ENCODE measurements around the gene DST. TPM values are rescaled to one million over a fixed set of nuclear protein-coding genes. Genes with fewer than 3 reads are reported as not detected.

DST gene
- total and polyA plus RNA-seq, 2 donors (not counting 1 experiment from before 2014, with no cell fraction given), result 78.6 to 670 TPM

DNA sequence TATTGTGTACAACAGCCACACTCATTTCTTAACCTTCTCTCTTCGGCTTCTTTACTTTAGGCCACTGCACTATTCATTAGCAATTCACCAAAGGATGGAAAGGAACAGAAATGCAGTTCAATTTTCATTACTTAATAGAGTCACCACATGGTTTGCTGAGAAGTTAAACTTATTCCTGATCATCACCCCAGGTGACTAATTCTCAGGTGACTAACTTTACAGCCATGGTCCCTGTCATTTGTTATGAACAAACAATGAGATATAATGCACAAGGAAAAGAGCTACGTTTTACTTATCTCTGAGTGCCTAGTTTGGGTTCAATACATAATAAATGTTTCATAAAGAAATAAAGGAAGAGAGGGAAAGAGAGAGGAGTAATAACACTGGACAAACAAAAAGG is 45.8 kb upstream of the DST start:
- peak overlapping the region in 2 of 4 experiments; percentile 4 to 55 for H3K4me3 ChIP-seq (replicated peaks in 1 of 4; ENCODE audit: control extremely low read depth in 1 of 4, insufficient read depth in 1 of 4, low read depth in 3 of 4, low read length in 4 of 4)
- H3K9me3 ChIP-seq (ENCODE audit: control insufficient read depth, insufficient read depth, low read depth, low read length), result no peaks in the 10 kb centered on the region
- DNase-seq (ENCODE audit: low read depth in 2 of 2), result no peak
- TF ChIP-seq CTCF (conservative IDR thresholded peaks at IDR 0.05 in 1 of 2, IDR thresholded peaks at IDR 0.05 in 1 of 2; ENCODE audit: low read depth in 1 of 2, low read length in 2 of 2) (no peak), EZH2 (IDR thresholded peaks at IDR 0.05; ENCODE audit: low read length, missing control alignments) (no peak)
- no peaks in the 10 kb centered on the region for H3K27me3 ChIP-seq (ENCODE audit: control insufficient read depth, insufficient read depth, low read length)
- peaks cover 70% of the 10 kb centered on the region for H3K79me2 ChIP-seq (ENCODE audit: control insufficient read depth, insufficient read depth, low read length)
- H2AFZ ChIP-seq (ENCODE audit: low read length), result no peak overlapping the region
- H3K4me1 ChIP-seq (ENCODE audit: control insufficient read depth, extremely low read depth, insufficient read depth, low read length), result peaks cover 21% of the 10 kb centered on the region
- no peaks in the 10 kb centered on the region for H3K36me3 ChIP-seq (ENCODE audit: control insufficient read depth, insufficient read depth, low read length)
- no peaks in the 10 kb centered on the region for H4K20me1 ChIP-seq (ENCODE audit: control insufficient read depth, extremely low read depth, insufficient read depth, low read length)
- no peak overlapping the region for H3K27ac ChIP-seq (ENCODE audit: insufficient read depth, low read length)
- H3K4me2 ChIP-seq (ENCODE audit: extremely low read depth, insufficient read depth, low read length), result no peak overlapping the region
- no peak overlapping the region for H3K9ac ChIP-seq (ENCODE audit: insufficient read depth, low read length)

DNA sequence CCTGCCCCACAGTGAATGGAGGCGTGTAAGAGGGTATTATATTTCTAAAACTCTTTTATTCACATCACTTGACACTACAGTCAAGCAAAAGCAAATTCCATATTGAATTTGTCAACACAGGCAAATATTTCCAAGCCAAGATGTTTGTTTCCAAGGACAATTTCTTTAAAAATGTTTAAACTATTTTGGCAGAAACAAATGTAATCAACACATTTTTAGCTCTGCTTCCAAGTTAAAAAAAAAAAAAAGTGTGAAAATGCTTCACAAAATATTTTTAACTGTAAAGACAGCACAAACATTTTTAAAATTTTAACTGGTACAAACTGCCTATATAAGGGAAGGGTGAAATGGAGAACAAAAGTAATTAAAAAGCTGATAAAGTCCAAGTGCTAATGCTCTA is 44.9 kb upstream of the DST start:
- Histone ChIP-seq H3K9ac (ENCODE audit: insufficient read depth, low read length) (no peak overlapping the region), H3K27me3 (ENCODE audit: control insufficient read depth, insufficient read depth, low read length) (no peaks in the 10 kb centered on the region), H3K4me1 (ENCODE audit: control insufficient read depth, extremely low read depth, insufficient read depth, low read length) (peaks cover 24% of the 10 kb centered on the region), H3K4me3 (replicated peaks in 1 of 4; ENCODE audit: control extremely low read depth in 1 of 4, insufficient read depth in 1 of 4, low read depth in 3 of 4, low read length in 4 of 4) (no peak overlapping the region), H3K36me3 (ENCODE audit: control insufficient read depth, insufficient read depth, low read length) (no peaks in the 10 kb centered on the region), H3K9me3 (ENCODE audit: control insufficient read depth, insufficient read depth, low read depth, low read length) (no peaks in the 10 kb centered on the region), H3K79me2 (ENCODE audit: control insufficient read depth, insufficient read depth, low read length) (peaks cover 80% of the 10 kb centered on the region), H2AFZ (ENCODE audit: low read length) (no peak overlapping the region), H4K20me1 (ENCODE audit: control insufficient read depth, extremely low read depth, insufficient read depth, low read length) (no peaks in the 10 kb centered on the region), H3K4me2 (ENCODE audit: extremely low read depth, insufficient read depth, low read length) (no peak overlapping the region), H3K27ac (ENCODE audit: insufficient read depth, low read length) (no peak overlapping the region)
- DNase-seq (ENCODE audit: low read depth in 2 of 2), result no peak
- TF ChIP-seq EZH2 (IDR thresholded peaks at IDR 0.05; ENCODE audit: low read length, missing control alignments) (no peak), CTCF (conservative IDR thresholded peaks at IDR 0.05 in 1 of 2, IDR thresholded peaks at IDR 0.05 in 1 of 2; ENCODE audit: low read depth in 1 of 2, low read length in 2 of 2) (no peak)

DNA sequence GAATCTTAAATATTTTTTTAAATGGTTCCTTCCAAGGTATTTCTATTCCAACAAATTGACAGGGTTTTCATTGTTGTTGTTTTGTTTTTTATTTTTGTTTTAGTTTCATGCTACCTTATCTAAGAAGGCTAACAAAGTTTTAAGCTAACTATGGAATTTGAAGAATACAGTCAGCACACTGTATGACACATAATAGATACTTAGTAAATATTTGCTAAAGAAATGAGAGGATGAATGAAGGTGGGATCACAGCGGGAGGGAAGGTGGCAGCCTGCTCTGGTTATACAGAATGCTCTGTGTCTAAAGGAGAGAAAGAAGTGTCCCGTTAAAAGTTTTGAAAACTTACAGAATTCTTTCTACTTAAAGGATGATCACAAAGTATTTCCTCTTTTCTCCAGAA is 43.7 kb upstream of the DST start:
- Histone ChIP-seq H3K27me3 (ENCODE audit: control insufficient read depth, insufficient read depth, low read length) (no peaks in the 10 kb centered on the region), H3K4me3 (replicated peaks in 1 of 4; ENCODE audit: control extremely low read depth in 1 of 4, insufficient read depth in 1 of 4, low read depth in 3 of 4, low read length in 4 of 4) (no peak overlapping the region), H2AFZ (ENCODE audit: low read length) (no peak overlapping the region), H4K20me1 (ENCODE audit: control insufficient read depth, extremely low read depth, insufficient read depth, low read length) (no peaks in the 10 kb centered on the region), H3K36me3 (ENCODE audit: control insufficient read depth, insufficient read depth, low read length) (no peaks in the 10 kb centered on the region), H3K27ac (ENCODE audit: insufficient read depth, low read length) (no peak overlapping the region), H3K9ac (ENCODE audit: insufficient read depth, low read length) (no peak overlapping the region), H3K4me2 (ENCODE audit: extremely low read depth, insufficient read depth, low read length) (no peak overlapping the region), H3K9me3 (ENCODE audit: control insufficient read depth, insufficient read depth, low read depth, low read length) (no peaks in the 10 kb centered on the region), H3K79me2 (ENCODE audit: control insufficient read depth, insufficient read depth, low read length) (peaks cover 82% of the 10 kb centered on the region), H3K4me1 (ENCODE audit: control insufficient read depth, extremely low read depth, insufficient read depth, low read length) (peaks cover 24% of the 10 kb centered on the region)
- no peak for TF ChIP-seq EZH2 (IDR thresholded peaks at IDR 0.05; ENCODE audit: low read length, missing control alignments)
- no peak for TF ChIP-seq CTCF (conservative IDR thresholded peaks at IDR 0.05 in 1 of 2, IDR thresholded peaks at IDR 0.05 in 1 of 2; ENCODE audit: low read depth in 1 of 2, low read length in 2 of 2)
- no peak for DNase-seq (ENCODE audit: low read depth in 2 of 2)
